Inflammatory macrophage treated with lipopolysaccharide for 4 hours (primary cell): ENCODE measurements around the gene ADORA2A.
"Not testable (repeated sequence)": the region's sequence is repeated elsewhere in the genome, so short reads cannot be mapped to it uniquely, and the experiment has no call there.

Experiments
- DNase-seq: peaks from one replicate; pipeline ENCODE4 v3.0.0-alpha.2; 2020

ADORA2A gene

DNA sequence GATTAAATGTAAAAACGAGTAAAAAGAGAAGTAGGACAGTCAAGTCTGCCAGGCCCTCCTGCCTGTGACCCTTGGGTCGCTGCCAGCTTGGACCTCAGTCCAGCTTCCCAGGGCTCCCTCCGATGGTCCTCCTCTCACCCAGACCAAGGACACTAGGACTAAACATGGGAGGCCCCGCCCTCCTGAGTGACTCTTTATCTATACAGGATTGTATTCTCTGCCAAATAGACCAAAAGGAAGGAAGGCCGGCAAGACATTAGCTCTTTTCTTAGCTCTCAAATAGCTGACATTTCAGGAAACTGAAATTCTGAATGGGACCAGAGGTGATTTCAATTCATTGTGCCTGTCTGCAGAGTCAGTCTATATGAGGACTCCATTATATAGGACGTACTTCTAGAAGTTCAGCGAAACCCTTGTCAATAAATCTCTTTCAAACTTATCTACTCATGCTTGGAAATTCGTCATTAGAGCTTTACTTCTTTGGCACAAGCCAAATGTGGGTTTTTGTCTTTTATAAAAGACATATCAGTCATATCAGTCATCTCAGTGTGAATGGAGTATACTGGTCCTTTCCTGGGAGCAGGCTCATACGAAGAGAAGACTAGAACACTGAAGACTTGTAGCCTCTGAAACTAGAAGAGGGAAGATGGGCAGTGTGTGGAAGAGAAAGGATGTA lies 28.5 kb downstream of the ADORA2A start:
- no peak for DNase-seq

DNA sequence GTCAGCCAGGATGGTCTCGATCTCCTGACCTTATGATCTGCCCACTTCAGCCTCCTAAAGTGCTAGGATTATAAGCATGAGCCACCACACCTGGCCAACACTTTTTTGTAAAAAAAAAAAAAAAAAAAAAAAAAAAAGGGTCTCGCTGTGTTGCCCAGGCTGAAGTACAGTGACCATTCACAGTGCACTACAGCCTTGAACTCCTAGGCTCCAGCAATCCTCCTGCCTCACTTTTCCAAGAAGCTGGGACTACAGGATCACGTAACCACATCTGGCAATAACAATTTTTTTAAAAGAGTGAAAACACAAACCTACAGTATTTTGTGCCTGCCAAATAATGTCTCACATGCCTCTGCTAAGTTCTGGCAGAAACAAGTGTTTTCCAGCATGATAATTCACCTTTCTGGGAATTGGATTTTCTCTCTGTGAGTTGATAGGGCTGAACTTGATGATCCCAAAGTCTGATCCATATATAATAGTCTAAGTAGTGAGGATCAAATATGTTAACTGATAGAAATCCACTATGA lies 30.6 kb downstream of the ADORA2A start:
- no peak for DNase-seq

DNA sequence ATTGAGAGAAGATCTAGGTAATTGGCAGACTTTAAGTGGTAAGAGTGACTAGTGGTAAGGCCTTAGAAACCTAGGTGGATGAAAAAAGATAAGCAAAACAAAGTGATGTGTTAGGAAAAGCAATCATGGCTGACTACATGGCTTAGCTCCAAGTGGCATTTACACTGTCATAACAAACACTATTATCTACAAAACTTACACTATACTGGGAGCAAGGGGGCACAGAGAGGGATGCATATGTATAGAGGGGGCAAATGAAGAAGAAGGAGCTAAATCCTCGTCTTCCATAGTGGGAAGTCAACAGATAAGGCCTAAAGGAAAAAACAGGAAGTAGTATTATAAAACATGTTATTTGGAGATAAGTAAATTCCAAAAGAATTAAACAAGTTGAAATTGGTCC lies 32.5 kb downstream of the ADORA2A start:
- DNase-seq = no peak

DNA sequence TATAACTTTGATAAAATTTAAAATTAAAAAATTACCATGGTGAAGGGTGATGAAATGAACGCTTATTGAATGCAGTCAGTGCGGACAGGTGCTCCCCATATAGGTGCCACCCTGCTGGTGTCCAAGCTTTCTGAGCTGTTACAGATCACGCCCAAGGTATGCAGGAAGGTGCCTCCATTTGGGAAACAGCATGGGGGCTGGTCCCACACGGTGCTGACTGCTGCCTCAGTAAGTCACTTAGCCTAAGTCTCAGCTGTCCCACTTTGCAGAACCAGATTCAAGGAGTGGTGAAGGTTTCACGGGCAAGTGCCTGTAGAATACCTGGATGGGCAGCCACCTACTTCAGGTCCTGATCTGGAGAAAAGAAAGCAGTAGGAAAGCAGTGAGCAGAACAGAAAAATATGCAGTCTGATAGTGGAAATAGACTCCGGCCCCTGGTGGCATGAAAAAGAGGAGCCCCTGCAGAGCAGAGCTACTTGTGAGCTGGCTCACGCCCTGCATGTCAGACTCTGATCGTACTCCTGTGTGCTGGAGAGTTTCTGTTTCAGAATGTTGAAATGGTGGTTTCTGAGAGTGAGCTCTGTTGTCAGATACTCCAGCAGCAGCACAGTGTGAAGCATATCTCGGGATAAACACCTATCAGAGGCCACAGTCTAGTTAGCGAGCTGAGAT lies 33.2 kb downstream of the ADORA2A start:
- DNase-seq = peak; percentile 72

DNA sequence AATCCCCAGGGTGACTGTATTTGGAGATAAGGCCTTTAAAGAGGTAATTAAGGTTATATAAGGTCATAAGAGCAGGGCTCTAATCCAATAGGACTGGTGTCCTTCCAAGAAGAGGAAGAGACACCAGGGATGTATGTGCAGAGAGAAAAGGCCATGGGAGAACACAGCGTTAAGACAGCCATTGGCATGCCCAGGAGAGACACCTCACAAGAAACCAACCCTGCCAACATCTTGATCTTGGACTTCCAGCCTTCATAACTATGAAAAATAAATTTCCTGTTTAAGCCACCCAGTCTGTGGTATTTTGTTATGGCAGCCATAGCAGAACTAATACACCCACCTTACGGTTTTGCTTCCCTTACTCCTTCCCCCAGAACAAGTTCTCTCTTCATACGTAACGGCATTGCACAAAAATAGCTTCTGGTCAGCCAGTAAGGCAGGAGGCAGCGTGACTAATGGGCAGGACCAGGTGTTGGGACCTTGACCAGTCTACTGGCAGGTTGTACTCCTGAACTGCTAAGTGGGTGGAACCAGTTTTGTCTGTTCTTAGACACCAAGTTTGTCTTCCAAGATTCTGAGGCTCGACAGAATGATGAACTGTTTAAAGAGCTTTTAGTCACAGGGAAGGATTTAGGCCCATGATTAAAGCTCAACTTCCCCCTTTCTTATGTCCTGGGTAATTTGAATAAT lies 35.8 kb downstream of the ADORA2A start:
- peak; percentile 84 for DNase-seq

DNA sequence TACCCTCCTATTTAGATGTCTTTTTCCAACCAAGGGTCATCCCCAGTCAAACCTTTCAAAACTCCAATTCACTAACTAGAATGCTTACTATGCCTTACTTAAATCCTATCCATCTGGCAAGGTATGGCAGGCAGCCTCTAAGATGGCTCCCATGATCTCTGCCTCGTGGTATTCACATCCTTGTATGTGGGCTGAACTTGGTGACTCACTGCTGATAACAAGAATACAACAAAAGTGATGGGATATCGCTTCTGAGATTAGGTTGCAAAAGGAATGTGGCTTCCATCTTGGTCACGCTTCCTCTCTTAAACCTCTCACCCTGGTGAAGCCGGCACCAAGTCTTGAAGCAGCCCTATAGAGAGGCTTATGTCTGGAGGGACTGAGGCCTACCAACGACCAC lies 38.2 kb downstream of the ADORA2A start:
- DNase-seq = peak; percentile 47

DNA sequence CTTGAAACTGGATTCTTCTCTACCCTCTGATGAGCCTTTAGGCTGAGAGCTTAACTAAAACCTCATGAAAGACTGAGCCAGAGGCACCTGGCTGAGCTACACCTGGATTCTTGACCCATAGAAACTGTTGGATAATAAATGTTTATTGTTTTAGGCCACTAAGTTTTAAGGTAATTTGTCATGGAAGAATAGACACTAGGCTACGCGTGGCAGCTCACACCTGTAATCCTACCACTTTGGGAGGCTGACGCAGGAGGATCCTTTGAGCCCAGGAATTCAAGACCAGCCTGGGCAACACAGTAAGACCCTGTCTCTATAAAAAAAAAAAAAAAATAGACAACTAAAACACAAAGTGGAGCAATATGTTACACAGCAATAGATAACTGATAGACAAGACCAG lies 38.6 kb downstream of the ADORA2A start:
- no peak for DNase-seq

DNA sequence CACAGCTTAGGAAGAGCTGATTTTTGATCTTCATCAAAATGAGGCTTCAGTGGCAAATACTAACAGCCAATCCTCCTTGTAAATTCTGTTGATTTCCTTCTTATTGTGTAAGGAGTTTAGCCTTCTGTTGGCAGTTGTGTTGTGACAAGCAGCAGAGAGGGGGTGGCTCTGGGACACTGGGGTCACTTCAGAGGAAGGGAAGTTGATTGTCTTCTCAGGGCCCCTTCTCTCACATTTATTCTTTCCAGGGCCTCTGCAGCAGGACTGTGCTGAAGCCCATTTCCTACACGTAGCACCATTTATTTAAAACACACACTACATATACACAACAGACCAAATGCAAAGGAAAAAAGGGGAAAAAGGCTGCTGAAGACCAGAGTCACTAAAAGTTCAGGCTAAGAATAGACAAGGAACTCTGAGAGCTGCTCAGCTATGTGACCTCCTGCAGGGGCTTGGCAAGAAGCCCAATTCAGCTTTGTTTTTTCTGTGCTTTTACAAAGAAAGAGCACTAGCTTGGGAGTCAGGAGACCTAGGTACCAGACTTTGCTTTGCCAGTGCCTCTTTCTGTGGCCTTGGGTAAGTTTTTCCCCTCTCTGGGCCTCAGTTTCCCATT lies 39.4 kb downstream of the ADORA2A start:
- DNase-seq = peak; percentile 29

DNA sequence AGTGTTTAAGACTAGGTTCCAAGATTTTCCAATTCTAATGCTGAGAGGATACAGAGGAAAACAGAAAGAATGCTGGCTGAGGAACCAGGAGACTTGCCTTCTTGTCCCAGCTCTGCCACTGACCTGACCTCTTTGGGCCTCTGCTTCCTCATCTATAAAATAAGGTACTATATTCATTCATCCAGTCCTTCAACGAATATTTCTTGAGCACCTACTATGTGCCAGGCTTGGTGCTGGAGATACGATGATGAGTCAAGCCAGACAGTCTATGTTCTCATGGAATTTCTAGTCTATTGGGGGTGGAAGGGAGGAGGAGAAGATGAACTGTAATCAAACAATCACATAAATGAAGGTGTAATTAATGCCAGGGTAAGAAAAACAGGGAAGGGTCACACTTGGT lies 39.9 kb downstream of the ADORA2A start:
- no peak for DNase-seq

DNA sequence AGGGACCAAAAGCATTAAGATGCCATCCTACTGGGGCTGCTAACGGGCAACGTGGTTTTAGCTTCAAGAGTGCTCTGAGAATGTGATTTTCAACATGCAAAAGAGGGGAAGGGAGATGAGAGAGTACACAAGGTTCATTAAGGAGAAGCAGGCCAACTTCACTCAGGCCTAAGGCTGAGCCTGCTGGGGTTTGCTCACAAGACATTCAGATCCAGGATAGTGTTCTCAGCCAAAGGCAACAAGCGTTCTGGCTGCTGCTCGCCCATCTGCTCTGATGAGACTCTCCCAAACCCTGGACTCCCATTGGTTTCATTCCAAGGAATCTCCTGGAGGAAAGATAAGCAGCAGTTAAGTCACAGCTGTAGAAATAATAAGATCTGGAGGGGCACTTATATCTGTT lies 44.2 kb downstream of the ADORA2A start:
- DNase-seq = no peak

DNA sequence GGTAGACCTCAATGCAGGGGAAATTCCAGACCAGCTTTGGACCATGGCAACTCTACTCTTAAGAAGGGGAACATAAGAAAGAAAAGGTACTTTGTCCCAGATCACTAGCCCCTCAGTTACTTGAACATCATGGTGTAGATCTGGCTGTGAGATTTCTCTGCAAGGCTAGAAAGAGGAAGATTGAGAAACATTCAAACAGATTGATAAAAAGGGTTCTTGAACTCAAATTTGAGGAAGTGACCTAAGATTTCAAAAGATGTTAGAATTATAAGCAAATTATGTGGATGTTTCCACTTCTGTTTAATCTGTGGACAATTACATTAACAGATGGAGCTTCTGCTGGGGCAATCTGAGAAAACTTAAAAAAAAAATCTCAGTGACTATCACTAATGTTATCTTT lies 45.9 kb downstream of the ADORA2A start:
- peak; percentile 88 for DNase-seq

DNA sequence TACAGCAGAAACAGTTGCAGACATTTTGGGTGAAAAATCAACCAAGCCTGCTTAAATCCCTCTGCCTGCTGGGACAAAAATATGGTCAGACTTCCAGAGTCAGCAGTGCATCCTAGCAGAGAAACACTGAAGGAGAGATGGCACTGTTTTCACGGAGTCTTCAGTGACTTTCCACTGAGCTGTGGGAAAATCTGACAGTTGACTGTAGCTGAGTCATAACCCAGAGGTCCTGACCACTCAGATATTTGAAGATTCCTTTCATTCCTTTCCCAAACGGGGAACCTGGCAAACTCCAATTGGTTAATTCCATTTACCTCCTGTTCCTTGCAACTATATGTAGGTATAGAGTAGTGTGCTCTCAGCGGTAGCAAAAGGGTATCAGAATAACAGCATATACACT lies 46.8 kb downstream of the ADORA2A start:
- peak; percentile 39 for DNase-seq

DNA sequence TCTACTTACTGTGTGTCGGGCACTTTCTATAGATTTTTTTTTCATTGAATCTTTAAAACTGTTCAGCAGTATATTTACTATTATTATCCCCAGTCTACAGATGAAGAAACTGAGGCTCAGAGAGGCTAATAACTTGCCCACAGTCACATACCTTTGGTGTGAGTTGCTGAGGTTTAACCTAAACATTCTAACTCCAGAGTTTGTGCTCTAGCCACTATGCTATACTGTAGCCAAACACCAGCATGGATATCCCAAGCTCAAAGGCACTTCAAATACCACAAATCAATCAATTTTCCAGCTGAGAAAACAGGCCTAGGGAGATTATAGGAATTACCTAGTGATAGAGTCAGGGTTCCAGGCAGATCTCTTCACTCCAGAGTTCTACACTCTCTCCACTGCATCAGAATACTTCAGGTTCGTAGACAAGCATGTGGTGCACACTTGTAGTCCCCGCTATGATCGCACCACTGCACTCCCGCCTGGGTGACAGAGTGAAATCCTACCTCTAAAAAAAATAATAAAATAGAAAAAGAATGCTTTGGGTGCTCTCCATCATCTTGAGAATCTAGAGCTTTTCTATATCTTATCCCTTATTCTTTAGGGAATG lies 47.4 kb downstream of the ADORA2A start:
- DNase-seq = no peak

DNA sequence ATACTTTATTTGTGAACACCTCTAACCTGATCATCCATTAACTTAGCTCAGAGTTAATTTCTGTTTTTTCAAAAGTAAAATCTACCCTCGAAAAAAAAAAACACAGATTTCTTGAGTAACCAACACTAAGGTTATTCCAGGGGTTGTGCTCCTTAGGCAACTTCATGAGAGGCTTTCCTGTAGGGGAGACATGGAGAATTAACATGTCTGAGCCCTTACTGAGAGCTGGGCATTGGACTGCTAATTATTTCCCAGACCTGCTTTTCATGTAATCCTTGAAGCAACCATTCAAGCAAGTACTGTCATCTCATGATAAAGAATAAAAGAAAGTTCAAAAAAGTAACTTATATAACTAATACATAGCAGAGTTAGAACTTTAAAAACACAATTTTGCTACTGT lies 54.2 kb downstream of the ADORA2A start:
- no peak for DNase-seq

DNA sequence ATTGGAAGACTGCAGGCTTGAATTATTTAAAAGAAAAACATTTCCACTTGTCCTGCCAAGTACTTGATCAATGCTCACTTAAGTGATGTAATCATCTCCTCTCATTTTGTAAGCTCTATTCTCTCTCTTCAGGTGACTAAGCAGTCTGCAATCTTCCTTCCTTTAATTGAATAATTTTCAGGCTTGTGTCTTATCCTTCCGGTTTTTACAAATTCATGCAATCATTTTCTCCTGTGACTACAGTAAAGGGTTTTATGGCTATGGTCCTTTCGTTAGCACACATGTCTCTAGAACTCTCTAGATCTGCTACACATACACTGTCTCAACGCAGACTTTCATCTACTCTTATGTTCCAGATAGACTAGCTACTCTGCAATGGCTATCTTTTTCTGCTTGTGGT lies 55.2 kb downstream of the ADORA2A start:
- DNase-seq = peak; percentile 95

DNA sequence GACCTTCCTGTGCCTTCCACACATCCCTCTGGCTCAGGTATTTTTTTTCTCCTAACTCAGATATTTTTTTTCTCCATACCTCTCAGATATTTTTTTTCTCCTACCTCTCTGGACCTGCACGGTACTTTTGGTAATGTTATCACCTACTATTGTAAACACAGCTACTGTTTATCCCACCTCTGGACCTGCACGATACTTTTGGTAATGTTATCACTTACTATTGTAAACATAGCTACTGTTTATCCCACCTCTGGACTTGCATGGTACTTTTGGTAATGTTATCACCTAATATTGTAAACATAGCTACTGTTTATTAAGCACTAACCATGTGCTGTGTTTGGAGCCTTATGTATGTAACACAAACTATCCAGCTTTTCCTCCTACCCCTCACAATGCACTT lies 55.6 kb downstream of the ADORA2A start:
- no peak for DNase-seq

DNA sequence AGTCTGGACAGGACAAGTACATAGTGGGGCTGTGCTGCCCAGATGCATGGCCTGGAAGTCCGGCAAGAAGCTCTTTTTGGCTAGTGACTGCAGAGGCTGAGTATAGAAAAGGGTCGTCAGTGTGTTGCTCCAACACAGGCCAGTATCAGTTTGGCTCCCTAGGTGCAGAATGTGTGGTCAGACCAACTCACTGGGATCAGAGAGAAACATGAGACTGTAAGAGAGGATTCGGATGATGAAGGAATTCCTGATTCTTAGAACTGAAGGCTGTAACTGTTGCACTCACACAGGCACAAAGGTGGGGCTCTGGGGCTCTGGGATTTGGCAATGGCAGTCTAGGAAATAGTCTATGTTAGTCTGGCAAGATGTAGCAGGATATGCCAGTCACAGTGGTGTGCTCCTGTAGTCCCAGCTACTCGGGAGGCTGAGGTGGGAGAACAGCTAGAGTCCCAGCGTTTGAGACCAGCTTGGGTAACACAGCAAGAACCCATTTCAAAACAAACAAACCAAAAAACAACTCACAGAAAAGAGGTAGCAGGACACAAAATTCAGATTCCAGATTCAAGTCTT lies 56.7 kb downstream of the ADORA2A start:
- DNase-seq = no peak

DNA sequence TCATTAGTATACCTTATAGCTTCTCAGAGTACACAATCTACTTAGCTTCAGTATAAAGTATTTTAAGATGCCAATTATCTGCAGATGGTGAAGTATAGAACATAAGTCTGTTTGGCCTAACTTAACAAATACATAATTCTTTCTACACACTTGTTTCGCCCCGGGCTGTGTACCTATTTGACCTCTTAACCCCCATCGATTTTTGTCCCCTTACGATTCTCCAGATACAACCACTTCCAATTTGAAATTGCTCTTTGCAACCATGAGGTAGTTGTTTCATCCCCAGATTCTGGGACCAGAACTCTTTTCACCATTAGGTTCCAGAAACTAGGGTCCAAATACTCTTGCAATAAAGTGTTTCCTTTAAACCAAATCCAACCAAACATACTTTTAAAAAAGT lies 57.8 kb downstream of the ADORA2A start:
- no peak for DNase-seq

DNA sequence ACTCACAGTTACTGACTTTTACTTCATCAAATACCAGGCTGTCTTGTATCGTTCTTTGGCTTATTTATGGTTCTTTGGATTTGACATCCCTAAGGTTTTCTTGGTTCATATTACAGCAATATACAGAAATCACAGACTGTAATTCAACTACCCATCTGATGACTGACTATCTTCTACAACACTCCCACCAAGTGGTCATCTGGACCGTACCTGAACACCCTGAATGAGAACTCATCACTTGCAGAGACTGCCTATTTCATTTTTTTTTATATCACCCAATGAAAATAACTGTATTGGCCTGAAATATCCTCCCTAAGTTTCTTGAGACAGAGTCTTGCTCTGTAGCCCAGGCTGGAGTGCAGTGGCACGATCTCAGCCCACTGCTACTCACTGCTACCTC lies 58.2 kb downstream of the ADORA2A start:
- DNase-seq = no peak

DNA sequence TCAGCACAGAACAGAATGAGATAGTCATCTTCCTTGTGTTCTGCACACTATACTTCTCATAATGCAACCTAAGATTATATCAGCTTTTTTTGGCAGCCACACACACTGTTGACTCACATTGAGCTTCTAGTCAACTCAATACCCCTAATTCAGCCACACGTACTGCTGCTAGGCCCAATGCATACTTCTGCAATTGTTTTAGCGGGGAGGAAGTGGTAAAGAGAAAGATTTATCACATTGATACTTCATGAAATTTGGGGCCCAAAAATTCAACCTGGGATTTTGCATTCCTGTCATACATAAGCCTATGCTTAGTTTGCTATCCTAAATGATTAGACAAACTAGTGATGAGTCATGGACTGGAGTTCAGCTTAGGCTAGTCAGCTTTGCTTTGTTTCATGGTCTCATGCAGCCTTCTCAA lies 59.1 kb downstream of the ADORA2A start:
- DNase-seq = peak; percentile 55

DNA sequence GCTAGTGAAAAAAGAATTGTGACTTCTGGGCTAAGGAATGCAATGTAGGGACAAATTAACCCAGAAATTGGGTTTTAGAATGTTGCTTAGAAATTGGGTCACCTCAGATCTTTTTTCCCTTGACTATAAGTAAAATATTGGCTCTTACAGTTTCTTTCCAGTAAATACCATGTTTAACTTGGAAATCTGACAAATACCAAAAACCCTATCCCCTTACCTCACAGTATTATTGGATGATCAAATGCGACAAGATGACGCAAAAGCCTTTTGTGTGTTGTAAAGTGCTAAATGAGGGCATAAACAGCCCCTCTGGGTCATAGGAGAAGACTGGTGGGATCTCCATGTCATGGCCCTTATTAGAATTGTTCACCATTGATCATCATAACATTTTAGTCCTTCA lies 61.6 kb downstream of the ADORA2A start:
- DNase-seq = no peak

DNA sequence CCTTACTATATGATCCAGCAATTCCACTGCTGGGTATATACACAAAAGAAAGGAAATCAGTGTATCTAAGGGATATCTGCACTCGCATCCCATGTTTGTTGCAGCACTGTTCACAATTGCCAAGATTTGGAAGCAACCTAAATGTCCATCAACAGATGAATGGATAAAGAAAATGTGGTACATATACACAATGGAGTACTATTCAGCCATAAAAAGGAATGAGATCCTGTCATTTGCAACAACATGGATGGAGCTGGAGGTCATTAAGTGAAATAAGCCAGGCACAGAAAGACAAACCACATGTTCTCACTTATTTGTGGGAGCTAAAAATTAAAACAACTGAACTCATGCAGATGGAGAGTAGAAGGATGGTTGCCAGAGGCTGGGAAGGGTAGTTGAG lies 62.0 kb downstream of the ADORA2A start:
- not testable (repeated sequence) for DNase-seq
